IPS-18a (cell line): ENCODE measurements around the gene ADGRB3.

Source experiments
- H3K27ac ChIP-seq: one replicate; pipeline ENCODE4 v1.5.1; 2013; ENCODE audit warnings: low read length
- H3K27me3 ChIP-seq: one replicate; pipeline ENCODE4 v1.6.1; 2013; ENCODE audit warnings: mild to moderate bottlenecking, low read length; ENCODE audit not compliant: control insufficient read depth, insufficient read depth
- H3K36me3 ChIP-seq: one replicate; pipeline ENCODE4 v1.6.1; 2013; ENCODE audit warnings: low read depth, low read length; ENCODE audit not compliant: control insufficient read depth
- H3K4me1 ChIP-seq: one replicate; pipeline ENCODE4 v1.6.1; 2013; ENCODE audit warnings: low read depth, low read length; ENCODE audit not compliant: control insufficient read depth
- H3K4me3 ChIP-seq: one replicate; pipeline ENCODE4 v1.5.1; 2013; ENCODE audit warnings: low read length
- H3K9ac ChIP-seq: one replicate; pipeline ENCODE4 v1.6.1; 2013; ENCODE audit warnings: mild to moderate bottlenecking, low read length, moderate library complexity
- H3K9me3 ChIP-seq: one replicate; pipeline ENCODE4 v1.6.1; 2013; ENCODE audit warnings: low read depth, low read length; ENCODE audit not compliant: control insufficient read depth

The ADGRB3 gene

GRCh38 chr6:68634726-68635411 is at the start of gene ADGRB3:
ADGRB3 (plus strand) TSS chr6:68635282; CDS start chr6:68638676, 3,394 bp downstream.
- peaks cover 8% of the 10 kb centered on the region for H3K4me1 ChIP-seq
- H3K9ac ChIP-seq, result peak within 1 kb of the TSS; percentile 39
- no peaks in the 10 kb centered on the region for H3K36me3 ChIP-seq
- no peak within 1 kb of the TSS for H3K27ac ChIP-seq
- H3K27me3 ChIP-seq, result peaks cover 72% of the 10 kb centered on the region
- H3K9me3 ChIP-seq, result no peaks in the 10 kb centered on the region
- peak within 1 kb of the TSS; percentile 96 for H3K4me3 ChIP-seq

- no peaks in the 10 kb centered on the region for H3K27me3 ChIP-seq
- H3K4me3 ChIP-seq, result no peak overlapping the region
- H3K27ac ChIP-seq, result no peak overlapping the region
- H3K9me3 ChIP-seq, result no peaks in the 10 kb centered on the region
- H3K4me1 ChIP-seq, result no peaks in the 10 kb centered on the region
- H3K9ac ChIP-seq, result no peak overlapping the region
- H3K36me3 ChIP-seq, result no peaks in the 10 kb centered on the region
Observed at GRCh38 chr6:68593558-68593957, 41.5 kb upstream of the ADGRB3 start.

GRCh38 chr6:68597642-68598041 is 37.4 kb upstream of the ADGRB3 start:
- Histone ChIP-seq H3K4me3 (no peak overlapping the region), H3K27ac (no peak overlapping the region)

GRCh38 chr6:68615938-68616337 is 19.1 kb upstream of the ADGRB3 start:
- Histone ChIP-seq H3K27me3 (no peaks in the 10 kb centered on the region), H3K36me3 (no peaks in the 10 kb centered on the region), H3K4me1 (no peaks in the 10 kb centered on the region), H3K4me3 (no peak overlapping the region), H3K27ac (no peak overlapping the region), H3K9ac (no peak overlapping the region), H3K9me3 (no peaks in the 10 kb centered on the region)

More at GRCh38 chr6:68597642-68598041, 37.4 kb upstream of the ADGRB3 start:
- no peaks in the 10 kb centered on the region for H3K9me3 ChIP-seq
- H3K27me3 ChIP-seq, result no peaks in the 10 kb centered on the region
- no peaks in the 10 kb centered on the region for H3K36me3 ChIP-seq
- no peaks in the 10 kb centered on the region for H3K4me1 ChIP-seq
- H3K9ac ChIP-seq, result no peak overlapping the region

GRCh38 chr6:68625998-68626397 is 9.1 kb upstream of the ADGRB3 start:
- no peak overlapping the region for H3K27ac ChIP-seq
- no peaks in the 10 kb centered on the region for H3K36me3 ChIP-seq
- H3K9ac ChIP-seq, result no peak overlapping the region
- no peak overlapping the region for H3K4me3 ChIP-seq
- no peaks in the 10 kb centered on the region for H3K9me3 ChIP-seq
- H3K27me3 ChIP-seq, result no peaks in the 10 kb centered on the region
- H3K4me1 ChIP-seq, result peaks cover 6% of the 10 kb centered on the region

GRCh38 chr6:68628161-68628560 is 6.9 kb upstream of the ADGRB3 start:
- no peaks in the 10 kb centered on the region for H3K9me3 ChIP-seq
- no peak overlapping the region for H3K9ac ChIP-seq
- peaks cover 6% of the 10 kb centered on the region for H3K4me1 ChIP-seq
- no peak overlapping the region for H3K4me3 ChIP-seq
- no peak overlapping the region for H3K27ac ChIP-seq
- peaks cover 11% of the 10 kb centered on the region for H3K27me3 ChIP-seq
- no peaks in the 10 kb centered on the region for H3K36me3 ChIP-seq

GRCh38 chr6:68632734-68633133 is 2.3 kb upstream of the ADGRB3 start:
- H3K4me3 ChIP-seq, result no peak overlapping the region
- no peak overlapping the region for H3K9ac ChIP-seq
- no peaks in the 10 kb centered on the region for H3K9me3 ChIP-seq
- no peaks in the 10 kb centered on the region for H3K36me3 ChIP-seq
- no peak overlapping the region for H3K27ac ChIP-seq
- H3K4me1 ChIP-seq, result peaks cover 14% of the 10 kb centered on the region
- H3K27me3 ChIP-seq, result peaks cover 51% of the 10 kb centered on the region

GRCh38 chr6:68633281-68633971 is 1.7 kb upstream of the ADGRB3 start:
- Histone ChIP-seq H3K9ac (no peak overlapping the region), H3K4me1 (peaks cover 10% of the 10 kb centered on the region), H3K27ac (no peak overlapping the region), H3K36me3 (no peaks in the 10 kb centered on the region), H3K4me3 (peak overlapping the region; percentile 96), H3K9me3 (no peaks in the 10 kb centered on the region), H3K27me3 (peaks cover 58% of the 10 kb centered on the region)

GRCh38 chr6:68633972-68634725 is 933 bp upstream of the ADGRB3 start:
- Histone ChIP-seq H3K9me3 (no peaks in the 10 kb centered on the region), H3K4me3 (peak overlapping the region; percentile 96), H3K36me3 (no peaks in the 10 kb centered on the region), H3K27ac (no peak overlapping the region), H3K4me1 (peaks cover 8% of the 10 kb centered on the region), H3K9ac (peak overlapping the region; percentile 34), H3K27me3 (peaks cover 65% of the 10 kb centered on the region)

GRCh38 chr6:68635412-68635705 is 277 bp downstream of the ADGRB3 start:
- Histone ChIP-seq H3K4me3 (peak overlapping the region; percentile 96), H3K9ac (peak overlapping the region; percentile 39), H3K27ac (no peak overlapping the region)

GRCh38 chr6:68635706-68636513 is 828 bp downstream of the ADGRB3 start:
- Histone ChIP-seq H3K4me1 (peaks cover 17% of the 10 kb centered on the region), H3K27ac (no peak overlapping the region), H3K4me3 (peak overlapping the region; percentile 96), H3K9me3 (no peaks in the 10 kb centered on the region), H3K9ac (peak overlapping the region; percentile 39), H3K27me3 (peaks cover 83% of the 10 kb centered on the region), H3K36me3 (no peaks in the 10 kb centered on the region)

More at GRCh38 chr6:68635412-68635705, 277 bp downstream of the ADGRB3 start:
- Histone ChIP-seq H3K27me3 (peaks cover 77% of the 10 kb centered on the region), H3K4me1 (peaks cover 12% of the 10 kb centered on the region), H3K36me3 (no peaks in the 10 kb centered on the region), H3K9me3 (no peaks in the 10 kb centered on the region)
